Peyer's patch (tissue), 4 donors: ENCODE data around the gene MAPK14. TPM values are rescaled to one million over a fixed set of nuclear protein-coding genes. Genes with fewer than 3 reads are reported as not detected.

ENCODE experiments used
- DNase-seq, 3 donors: peaks; one replicate each; pipeline ENCODE4 v3.0.0-alpha.2; 2017 to 2019
- H3K27ac ChIP-seq, 4 donors: fragments of 200-600 bp; sonication (generic); one replicate each; pipeline ENCODE4 v1.5.1; 2016 to 2019
- H3K27me3 ChIP-seq, 2 donors: fragments of 200-600 bp; sonication (generic); one replicate each; pipeline ENCODE4 v1.5.1; 2019
- H3K36me3 ChIP-seq, 3 donors: fragments of 200-600 bp; sonication (generic); one replicate each; pipeline ENCODE4 v1.5.1; 2016 to 2019
- H3K4me1 ChIP-seq, 4 donors: fragments of 200-600 bp; sonication (generic); one replicate each; pipeline ENCODE4 v1.5.1; 2016 to 2019
- H3K4me3 ChIP-seq, 4 donors: fragments of 200-600 bp; sonication (generic); 1 replicate in 3 of 4; 2 replicates in 1 of 4; pipeline ENCODE4 v1.5.1; 2016 to 2019; ENCODE audit warnings: mild to moderate bottlenecking in 1 of 4
- H3K9me3 ChIP-seq, 4 donors: fragments of 200-600 bp; sonication (generic); one replicate each; pipeline ENCODE4 v1.5.1; 2016 to 2019; ENCODE audit warnings: mild to moderate bottlenecking in 1 of 4
- CTCF ChIP-seq, 6 experiments: fragments of 450-650 bp in 4 of 6; fragments of 200-600 bp in 2 of 6; sonication (generic) in 1 of 6; IDR thresholded peaks; one replicate each; pipeline ENCODE4 v1.5.1; 2017 to 2019; ENCODE audit warnings: antibody characterized with exemption in 6 of 6, mild to moderate bottlenecking in 3 of 6, moderate library complexity in 1 of 6
- POLR2A ChIP-seq, 2 donors: fragments of 450-650 bp; IDR thresholded peaks; one replicate each; pipeline ENCODE4 v1.5.1; 2017; ENCODE audit warnings: antibody characterized with exemption in 2 of 2, mild to moderate bottlenecking in 2 of 2, moderate library complexity in 2 of 2
- total RNA-seq, 4 donors: library from RNA; depleted of rRNA; stranded (reverse); fragments of >200 nt; gene quantifications; one replicate each; pipeline ENCODE4 v1.1.0, GENCODE V29; 2016

Gene MAPK14
- total RNA-seq, 4 donors from 2014 or later = 64.4 to 109 (median 97.4) TPM

DNA sequence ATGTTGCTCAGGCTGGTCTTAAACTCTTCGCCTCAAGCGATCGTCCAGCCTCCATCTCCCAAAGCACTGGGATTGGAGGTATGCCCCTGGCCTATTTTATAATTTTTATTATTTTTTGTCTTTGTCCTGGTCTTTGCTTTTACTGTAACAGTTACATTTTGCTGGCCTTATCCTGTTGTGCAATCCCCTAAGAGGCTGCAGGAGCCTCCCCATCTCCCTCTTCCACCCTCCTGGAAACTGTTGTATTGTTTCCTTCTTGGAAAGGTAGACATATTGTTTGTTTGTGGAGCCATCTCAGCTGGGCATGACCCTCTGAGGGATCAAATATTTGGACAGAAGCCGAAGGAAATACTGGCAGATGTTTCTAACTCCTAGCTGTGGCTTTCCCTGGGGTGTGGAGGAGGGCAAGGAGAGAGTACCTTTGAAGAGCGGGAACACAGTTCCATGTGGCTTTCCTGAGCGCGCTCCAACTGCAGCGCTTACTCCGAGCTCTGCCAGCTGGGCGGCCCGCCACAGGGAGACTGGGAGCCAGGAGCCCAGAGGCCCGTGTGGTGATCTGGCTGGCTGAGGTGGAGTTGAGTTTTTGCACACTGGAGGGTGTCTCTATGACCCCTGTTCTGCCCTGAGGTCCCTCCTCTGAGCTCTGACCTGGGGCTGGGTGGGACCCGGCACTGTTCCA is 107.6 kb downstream of the MAPK14 start:
- peaks cover 0 to 74% (median 0%) of the 10 kb centered on the region in 3 donors for H3K36me3 ChIP-seq
- no peak overlapping the region for H3K27ac ChIP-seq
- H3K27me3 ChIP-seq = no peaks in the 10 kb centered on the region
- no peak for DNase-seq
- H3K4me3 ChIP-seq = no peak overlapping the region
- TF ChIP-seq POLR2A (IDR thresholded peaks at IDR 0.05) = no peak
- no peak for TF ChIP-seq CTCF (IDR thresholded peaks at IDR 0.05)
- no peaks in the 10 kb centered on the region for H3K9me3 ChIP-seq
- peaks cover 0 to 15% (median 7%) of the 10 kb centered on the region in 4 donors for H3K4me1 ChIP-seq

DNA sequence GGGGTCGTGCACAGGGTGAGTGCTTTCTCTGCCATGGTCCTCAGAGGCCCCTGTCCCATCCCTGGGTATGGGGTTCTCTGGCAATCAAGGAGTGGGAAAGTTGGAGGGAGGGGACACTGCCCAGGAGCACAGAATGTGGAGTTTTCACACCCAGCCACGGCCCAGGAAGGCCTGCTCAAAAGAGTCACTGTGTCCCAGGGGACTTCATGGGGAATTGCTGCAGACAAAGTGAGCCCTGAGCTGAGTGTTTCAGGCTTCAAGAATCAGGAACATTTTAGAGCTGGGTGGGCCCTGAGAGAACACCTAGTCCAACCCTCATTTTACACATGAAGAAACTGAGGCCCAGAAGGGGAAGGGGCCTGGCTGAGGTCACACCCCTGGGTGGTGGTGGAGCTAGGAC is 108.4 kb downstream of the MAPK14 start:
- Histone ChIP-seq H3K9me3 (no peaks in the 10 kb centered on the region), H3K4me1 (peaks cover 0 to 14% (median 4%) of the 10 kb centered on the region in 4 donors), H3K27ac (no peak overlapping the region), H3K4me3 (no peak overlapping the region), H3K36me3 (peaks cover 0 to 76% (median 0%) of the 10 kb centered on the region in 3 donors), H3K27me3 (no peaks in the 10 kb centered on the region)
- DNase-seq = no peak
- TF ChIP-seq POLR2A (IDR thresholded peaks at IDR 0.05) (no peak), CTCF (IDR thresholded peaks at IDR 0.05) (no peak)

DNA sequence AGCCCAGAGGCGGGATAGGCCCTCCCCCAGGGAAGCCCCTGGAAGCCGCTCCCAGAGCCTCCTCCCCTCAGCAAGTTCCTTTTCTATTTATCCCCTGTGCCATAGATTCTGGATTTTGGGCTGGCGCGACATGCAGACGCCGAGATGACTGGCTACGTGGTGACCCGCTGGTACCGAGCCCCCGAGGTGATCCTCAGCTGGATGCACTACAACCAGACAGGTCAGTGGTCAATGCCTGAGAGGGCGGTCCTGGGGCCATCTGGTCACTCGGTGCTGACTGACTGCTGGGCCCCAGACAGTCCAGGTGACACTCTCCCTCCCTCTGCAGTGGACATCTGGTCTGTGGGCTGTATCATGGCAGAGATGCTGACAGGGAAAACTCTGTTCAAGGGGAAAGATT is 108.9 kb downstream of the MAPK14 start:
- TF ChIP-seq CTCF (IDR thresholded peaks at IDR 0.05) (no peak), POLR2A (IDR thresholded peaks at IDR 0.05) (no peak)
- H3K9me3 ChIP-seq = no peaks in the 10 kb centered on the region
- H3K4me1 ChIP-seq = peaks cover 0 to 10% (median under 1%) of the 10 kb centered on the region in 4 donors
- H3K27me3 ChIP-seq = no peaks in the 10 kb centered on the region
- H3K36me3 ChIP-seq = peaks cover 0 to 76% (median 0%) of the 10 kb centered on the region in 3 donors
- no peak for DNase-seq
- H3K4me3 ChIP-seq = no peak overlapping the region
- no peak overlapping the region for H3K27ac ChIP-seq

GRCh38 chr6:36138667-36139066 is 111.1 kb downstream of the MAPK14 start:
- no peak overlapping the region for H3K4me3 ChIP-seq
- no peak for TF ChIP-seq CTCF (IDR thresholded peaks at IDR 0.05)
- TF ChIP-seq POLR2A (IDR thresholded peaks at IDR 0.05) = no peak
- no peak for DNase-seq
- no peak overlapping the region for H3K27ac ChIP-seq
- H3K9me3 ChIP-seq = no peaks in the 10 kb centered on the region
- H3K27me3 ChIP-seq = no peaks in the 10 kb centered on the region
- H3K4me1 ChIP-seq = no peaks in the 10 kb centered on the region
- peaks cover 0 to 64% (median 0%) of the 10 kb centered on the region in 3 donors for H3K36me3 ChIP-seq

- H3K4me1 ChIP-seq = no peaks in the 10 kb centered on the region
- no peak for DNase-seq
- TF ChIP-seq CTCF (IDR thresholded peaks at IDR 0.05) (peak in 2 of 6 experiments; percentile 17 to 20), POLR2A (IDR thresholded peaks at IDR 0.05) (no peak)
- H3K4me3 ChIP-seq = no peak overlapping the region
- H3K9me3 ChIP-seq = no peaks in the 10 kb centered on the region
- H3K36me3 ChIP-seq = peaks cover 0 to 56% (median 0%) of the 10 kb centered on the region in 3 donors
- H3K27ac ChIP-seq = no peak overlapping the region
- no peaks in the 10 kb centered on the region for H3K27me3 ChIP-seq
These were observed 111.8 kb downstream of the MAPK14 start for GRCh38 chr6:36139431-36139830.
